ENCODE data around the gene TTC7B.
A peak's percentile ranks its signal among the peaks of the same experiment; 100 is the strongest.

The TTC7B gene

GRCh38 chr14:90739318-90740068, 76.7 kb downstream of the TTC7B start:
- DNase-seq = no peak

DNA sequence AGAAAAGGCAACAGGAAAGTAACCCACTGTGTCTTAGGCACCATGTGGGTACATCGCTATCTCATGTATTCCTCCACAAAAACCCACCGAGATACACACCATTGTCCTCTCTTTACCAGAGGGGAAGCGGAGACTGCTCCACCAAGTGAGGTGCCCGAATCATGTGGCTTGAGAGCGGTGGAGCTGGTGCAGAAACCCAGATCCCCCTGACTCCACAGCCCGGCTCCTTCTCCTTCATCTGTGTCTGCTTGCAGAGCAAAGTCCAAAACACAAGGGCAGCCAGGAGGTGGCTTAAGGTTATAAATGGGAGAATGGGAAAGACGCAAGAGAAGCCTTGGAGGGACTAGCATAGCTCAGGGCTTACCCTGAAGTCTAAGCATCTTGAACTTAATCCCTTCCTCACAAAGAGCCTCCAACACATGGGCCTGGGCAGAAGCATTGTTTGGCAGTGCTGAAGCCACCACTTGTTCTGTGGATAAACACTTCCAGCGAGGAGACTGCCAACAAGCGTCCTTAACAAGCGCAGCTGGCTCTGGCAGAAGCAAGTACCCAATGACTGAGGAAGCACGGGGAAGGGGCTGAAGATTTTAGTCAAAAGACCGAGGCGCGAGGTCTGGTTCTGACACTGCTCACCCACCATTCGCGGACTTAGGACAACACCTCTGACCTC, 83.0 kb downstream of the TTC7B start:
- DNase-seq = no peak

DNA sequence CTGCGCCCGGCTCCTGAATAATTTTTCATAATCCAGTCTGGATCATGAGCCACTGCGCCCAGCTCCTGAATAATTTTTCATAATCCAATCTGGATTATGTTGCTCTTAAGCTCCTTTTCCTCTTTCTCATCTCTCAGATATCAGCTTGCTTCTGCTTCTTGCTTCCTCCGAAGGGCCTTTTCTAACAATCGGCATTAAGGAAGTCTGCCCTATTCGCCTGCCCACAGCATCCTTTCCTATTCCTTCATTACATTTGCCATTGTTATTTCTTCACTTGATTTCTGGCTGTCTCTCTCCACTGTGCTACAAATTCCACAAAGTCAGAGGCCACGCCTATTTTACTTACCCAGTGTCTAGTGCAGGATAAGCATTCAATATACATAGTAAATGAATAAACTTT, 83.5 kb downstream of the TTC7B start:
- DNase-seq = no peak

DNA sequence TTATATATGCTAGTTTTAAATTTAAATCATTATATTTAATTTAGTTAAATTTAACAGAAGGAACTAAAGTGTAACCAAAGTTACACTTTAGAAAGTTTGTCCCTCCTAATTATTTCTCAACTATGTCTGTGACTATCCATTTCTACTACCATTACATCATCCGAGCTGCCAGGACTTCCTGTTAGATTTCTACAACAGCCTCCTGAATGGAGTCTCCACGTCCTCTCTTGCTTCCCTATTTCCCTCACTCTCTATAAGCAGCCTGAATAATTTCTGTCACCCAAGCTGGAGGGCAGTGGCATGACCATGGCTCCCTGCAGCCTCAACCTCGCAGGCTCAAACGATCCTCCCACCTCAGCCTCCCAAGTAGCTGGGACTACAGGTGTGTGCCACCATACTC, 84.1 kb downstream of the TTC7B start:
- DNase-seq = no peak

DNA sequence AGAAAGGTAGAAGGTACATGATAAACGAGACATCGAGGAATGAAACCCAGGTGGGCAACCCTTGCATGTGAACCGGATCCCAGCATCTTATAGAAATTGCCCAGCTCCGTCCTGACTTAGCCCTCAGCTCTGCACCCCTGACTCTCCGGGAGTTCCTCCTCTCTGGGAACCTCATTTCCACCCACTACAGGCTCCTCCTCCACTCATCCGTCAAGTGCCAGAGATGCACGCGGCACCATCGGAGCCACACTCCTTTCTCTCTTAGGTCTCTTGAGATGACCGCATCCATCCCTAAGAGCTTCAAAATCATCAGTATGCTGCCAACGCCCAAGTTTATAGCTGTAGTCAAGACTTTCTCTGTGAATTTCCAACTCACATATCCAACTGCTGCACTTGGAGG, 84.7 kb downstream of the TTC7B start:
- DNase-seq = no peak

GRCh38 chr14:90730206-90730766, 85.9 kb downstream of the TTC7B start:
- no peak for DNase-seq

GRCh38 chr14:90728951-90729350, 87.3 kb downstream of the TTC7B start:
- no peak for DNase-seq

DNA sequence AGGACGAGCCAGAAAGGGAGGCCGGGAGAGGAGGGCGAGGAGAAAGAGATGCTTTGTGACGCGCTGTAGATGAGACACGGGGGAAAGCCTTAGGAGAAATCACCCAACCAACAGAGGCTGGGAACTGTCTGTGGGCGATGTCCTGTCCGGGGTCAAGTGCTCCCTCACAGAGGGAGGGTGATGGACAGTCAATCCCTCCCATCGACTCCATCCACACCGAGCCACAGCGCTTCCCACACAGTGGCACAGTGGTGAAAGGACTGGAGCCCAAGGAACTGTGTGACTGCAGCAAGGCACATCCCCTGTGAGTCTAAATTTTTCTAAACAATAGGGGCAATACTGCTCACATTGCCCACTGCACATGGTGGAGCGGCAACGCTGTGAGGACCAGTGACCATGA, 89.1 kb downstream of the TTC7B start:
- no peak for DNase-seq

DNA sequence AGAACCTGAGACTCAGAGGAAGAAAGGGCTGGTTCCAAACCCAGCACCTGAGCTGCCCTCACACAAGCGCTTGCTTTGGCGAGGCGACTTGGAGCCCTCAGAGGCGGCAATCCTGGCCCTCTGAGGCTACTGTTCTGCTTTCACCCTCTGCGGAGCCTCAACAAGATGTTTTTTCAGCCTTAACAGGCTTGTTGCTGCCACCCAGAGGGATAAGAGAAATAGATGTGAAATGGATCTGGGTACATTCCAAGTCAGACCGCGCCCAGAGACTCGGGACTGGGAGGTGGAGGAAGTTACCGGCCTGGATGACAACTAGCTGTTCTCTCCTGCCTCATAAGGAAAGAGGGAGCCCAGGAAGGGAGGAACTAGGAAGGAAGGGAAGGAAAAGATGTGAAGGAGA, 89.6 kb downstream of the TTC7B start:
- peak in 1 of 2 experiments; percentile 12 for DNase-seq

DNA sequence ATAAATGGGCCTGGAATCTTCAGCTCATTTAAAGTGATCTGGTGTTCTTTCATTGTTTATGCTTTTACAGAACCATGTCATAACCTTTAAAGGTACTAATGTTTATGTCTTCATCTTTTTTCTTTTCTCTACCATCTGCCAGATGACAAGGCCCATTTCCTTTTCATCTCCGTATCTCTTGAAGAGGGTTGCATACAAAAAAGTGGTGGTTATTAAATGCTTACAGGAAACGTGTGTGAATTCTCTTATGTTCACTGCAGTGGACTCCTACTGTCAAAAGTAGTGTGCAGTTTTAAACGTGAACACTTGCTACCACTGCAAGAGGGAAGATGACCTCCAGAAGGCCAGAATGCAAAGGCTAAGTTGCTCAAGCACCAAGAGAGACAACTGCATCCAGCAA, 91.4 kb downstream of the TTC7B start:
- no peak for DNase-seq

GRCh38 chr14:90722590-90722989, 93.6 kb downstream of the TTC7B start:
- no peak for DNase-seq

GRCh38 chr14:90721619-90722305, 94.5 kb downstream of the TTC7B start:
- no peak for DNase-seq

DNA sequence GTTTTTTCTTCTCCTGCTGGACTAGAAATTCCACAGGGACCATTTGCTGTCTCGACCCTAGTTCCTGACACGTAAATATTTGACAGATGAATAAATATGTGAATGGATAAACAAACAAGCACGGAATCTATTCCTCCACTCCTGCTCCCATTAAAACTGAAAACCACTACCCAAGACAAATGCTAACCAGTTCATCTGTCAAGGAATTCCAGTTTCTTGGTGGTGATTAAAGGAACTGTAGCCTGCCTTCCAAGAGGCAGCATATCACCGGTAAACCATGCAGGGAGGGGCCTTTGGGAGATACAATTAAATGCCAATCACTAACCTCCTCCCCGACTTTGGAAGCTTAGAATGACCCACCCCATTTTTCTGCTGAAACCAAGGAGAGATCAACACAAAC, 95.4 kb downstream of the TTC7B start:
- DNase-seq = no peak

- no peak for DNase-seq
These were observed 95.9 kb downstream of the TTC7B start for GRCh38 chr14:90720336-90720735.

- no peak for DNase-seq
These were observed 98.3 kb downstream of the TTC7B start for GRCh38 chr14:90717916-90718315.

GRCh38 chr14:90715993-90716392, 100.2 kb downstream of the TTC7B start:
- no peak for DNase-seq

- DNase-seq = no peak
These were observed 100.7 kb downstream of the TTC7B start for GRCh38 chr14:90715495-90715894.

DNA sequence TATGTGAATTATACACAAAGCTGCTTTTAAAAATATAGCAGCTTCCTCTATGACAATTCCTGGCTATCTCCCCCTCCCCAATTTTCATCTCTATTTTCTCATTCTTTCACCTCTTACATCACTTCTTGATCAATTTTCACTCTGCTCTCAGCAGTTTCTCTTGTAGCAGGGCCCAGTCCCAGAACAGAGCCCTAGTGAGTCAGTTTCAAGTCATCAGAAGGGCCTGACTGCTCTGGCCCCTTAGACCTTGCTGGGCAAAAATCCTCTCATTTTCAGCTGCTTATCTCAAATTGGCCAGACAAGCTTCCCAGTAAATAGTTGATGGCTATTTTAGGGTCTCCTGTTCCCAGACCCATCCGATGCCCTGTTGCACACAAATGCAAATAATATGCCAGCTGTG, 101.4 kb downstream of the TTC7B start:
- no peak for DNase-seq

DNA sequence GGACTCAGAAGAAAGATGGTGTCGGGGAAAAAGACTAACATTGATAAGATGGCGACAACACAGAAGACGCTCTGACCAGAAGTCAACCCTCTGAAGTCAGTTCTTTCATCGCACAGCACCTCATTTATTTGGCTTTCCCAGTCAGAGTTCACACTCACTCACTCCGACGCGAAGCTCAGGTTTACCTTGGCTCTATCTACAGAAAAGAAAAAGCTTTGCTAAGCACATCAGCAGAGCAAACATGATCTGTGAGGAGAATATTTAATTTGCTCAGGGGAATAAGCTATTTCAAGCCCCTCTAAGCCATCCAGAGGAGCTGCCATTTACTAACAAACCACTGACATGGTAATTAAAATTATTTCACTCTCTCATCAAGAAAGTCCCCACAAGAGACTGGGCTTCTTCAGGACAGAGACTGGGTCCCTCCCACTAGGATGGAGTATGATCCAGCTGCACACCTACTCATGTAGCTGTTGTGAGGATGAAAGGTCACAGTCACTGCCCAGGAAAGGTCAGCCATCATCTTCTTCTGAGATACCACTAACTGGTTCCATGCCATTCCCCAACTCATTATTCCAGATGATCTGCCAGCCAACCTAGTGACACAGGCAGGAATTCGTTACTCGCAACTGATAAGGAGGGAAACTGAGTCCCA, 111.4 kb downstream of the TTC7B start:
- DNase-seq = no peak

DNA sequence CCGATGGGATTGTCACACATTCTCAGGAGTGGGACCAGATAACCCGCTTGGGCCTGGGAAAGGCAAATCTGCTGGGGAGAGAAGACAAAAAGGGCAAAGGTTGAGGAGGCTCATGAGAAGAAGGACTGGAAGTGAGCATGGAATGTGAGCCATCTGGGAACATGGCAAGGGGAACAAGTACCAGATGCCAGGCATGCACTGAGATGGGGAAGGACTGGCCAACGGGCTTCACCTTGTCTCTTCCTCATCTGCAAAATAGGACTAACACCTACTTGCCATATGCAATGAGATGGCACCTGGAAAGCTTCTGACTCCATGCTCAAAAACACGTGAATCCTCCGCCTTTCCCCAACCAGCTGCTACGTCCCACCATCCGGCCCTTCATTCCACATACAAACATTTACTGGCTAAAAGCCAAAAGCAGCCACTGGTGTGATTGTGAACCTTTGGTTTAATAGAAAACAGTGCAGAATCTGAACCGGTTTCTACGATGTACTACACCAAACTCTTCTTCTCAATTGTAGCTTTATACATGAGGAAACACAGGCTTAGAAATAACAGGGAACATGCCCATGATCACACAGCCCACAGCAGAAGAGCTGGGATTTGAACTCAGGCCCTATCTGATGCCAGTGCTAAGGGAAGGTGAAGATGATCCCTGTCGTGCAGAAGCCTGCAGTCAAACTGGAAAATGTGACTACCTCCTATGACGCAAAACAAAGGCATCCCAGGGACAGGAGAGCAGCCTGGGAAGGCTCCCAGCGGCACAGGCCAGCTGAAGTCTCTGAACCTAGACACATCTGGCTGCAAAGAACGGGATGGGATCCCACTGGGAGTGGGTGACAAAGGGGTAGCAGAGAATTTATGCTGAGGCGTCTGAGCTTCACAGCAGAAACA, 112.1 kb downstream of the TTC7B start:
- no peak for DNase-seq

- DNase-seq = no peak
These were observed 115.1 kb downstream of the TTC7B start for GRCh38 chr14:90700933-90701776.

Data from SW 1271 (cell line).